Measurements from ENCODE around the gene GID8. TPM values are rescaled to one million over a fixed set of nuclear protein-coding genes. Genes with fewer than 3 reads are reported as not detected.

The GID8 gene
- total and polyA plus RNA-seq, 2 of the 13 experiments (the other 11 are each of a cell fraction or from before 2014, with no cell fraction given): 39.6 to 59.8 TPM

GRCh38 chr20:62969179-62969760 lies 31.3 kb downstream of the GID8 start (continued):
- TF ChIP-seq FIP1L1 (IDR thresholded peaks at IDR 0.05; ENCODE audit: borderline replicate concordance, insufficient read depth, low read depth, low read length) (peak; percentile 1; the same call in 1 of the 2 replicates), KLF16 (CRISPR knock-in tag; IDR thresholded peaks at IDR 0.05) (no peak), ZNF816 (CRISPR knock-in tag; IDR thresholded peaks at IDR 0.05; ENCODE audit: borderline replicate concordance) (peak; percentile 77; the same call in 1 of the 2 replicates), ZNF431 (CRISPR knock-in tag; IDR thresholded peaks at IDR 0.05; ENCODE audit: borderline replicate concordance, low read depth) (no peak), RAD51 (IDR thresholded peaks at IDR 0.05; ENCODE audit: borderline replicate concordance) (no peak), CENPX (CRISPR knock-in tag; IDR thresholded peaks at IDR 0.05) (no peak), ZNF574 (CRISPR knock-in tag; IDR thresholded peaks at IDR 0.05) (no peak), GLI4 (CRISPR knock-in tag; IDR thresholded peaks at IDR 0.05; ENCODE audit: borderline replicate concordance) (no peak), FOSL2 (CRISPR knock-in tag; IDR thresholded peaks at IDR 0.05) (0 out of 2 replicates have a peak, but pooled peaks have one; percentile 16), CBX2 (IDR thresholded peaks at IDR 0.05; ENCODE audit: low read depth, low read length) (no peak), CBX2 (CRISPR knock-in tag; IDR thresholded peaks at IDR 0.05; ENCODE audit: low read depth) (no peak), HINFP (CRISPR knock-in tag; IDR thresholded peaks at IDR 0.05; ENCODE audit: low read depth) (no peak), MED13 (CRISPR knock-in tag; IDR thresholded peaks at IDR 0.05) (no peak), ZNF503 (CRISPR knock-in tag; IDR thresholded peaks at IDR 0.05) (no peak), ZNF780A (CRISPR knock-in tag; IDR thresholded peaks at IDR 0.05) (no peak), ATF1 (CRISPR knock-in tag; IDR thresholded peaks at IDR 0.05) (no peak), ZHX2 (IDR thresholded peaks at IDR 0.05; ENCODE audit: low read depth) (no peak), ZHX2 (CRISPR knock-in tag; IDR thresholded peaks at IDR 0.05; ENCODE audit: borderline replicate concordance) (no peak)
